Liver (tissue), 9 donors: ENCODE results near the gene SPIN1. TPM values are rescaled to one million over a fixed set of nuclear protein-coding genes. Genes with fewer than 3 reads are reported as not detected.

Source experiments
- DNase-seq: peaks from one replicate; pipeline ENCODE4 v3.0.0-alpha.2; 2017; ENCODE audit warnings: low spot score
- H3K27ac ChIP-seq, 2 donors: one replicate each; pipeline ENCODE4 v1.7.0; 2013; ENCODE audit warnings: inconsistent platforms in 2 of 2, low read length in 2 of 2, control low read depth in 1 of 2, low read depth in 1 of 2, mild to moderate bottlenecking in 1 of 2
- H3K27me3 ChIP-seq, 4 donors: one replicate each; pipeline versions ENCODE4 v1.6.1 to v1.7.0; 2013; ENCODE audit warnings: low read length in 3 of 4, inconsistent platforms in 1 of 4, mild to moderate bottlenecking in 1 of 4, moderate library complexity in 1 of 4; ENCODE audit not compliant: control insufficient read depth in 4 of 4, insufficient read depth in 4 of 4
- H3K36me3 ChIP-seq, 4 donors: one replicate each; pipeline versions ENCODE4 v1.6.1 to v1.7.0; 2013; ENCODE audit warnings: low read length in 3 of 4, mild to moderate bottlenecking in 3 of 4, low read depth in 1 of 4, moderate library complexity in 1 of 4; ENCODE audit not compliant: control insufficient read depth in 4 of 4, insufficient read depth in 3 of 4
- H3K4me1 ChIP-seq, 4 donors: one replicate each; pipeline versions ENCODE4 v1.6.1 to v1.7.0; 2013; ENCODE audit warnings: low read length in 3 of 4, mild to moderate bottlenecking in 3 of 4, moderate library complexity in 1 of 4; ENCODE audit not compliant: control insufficient read depth in 4 of 4, insufficient read depth in 4 of 4
- H3K4me3 ChIP-seq, 3 donors: one replicate each; pipeline versions ENCODE4 v1.6.1 to v1.7.0; 2013; ENCODE audit warnings: low read length in 3 of 3, control low read depth in 1 of 3, low read depth in 1 of 3, mild to moderate bottlenecking in 1 of 3
- H3K9ac ChIP-seq, 2 donors: one replicate each; pipeline ENCODE4 v1.7.0; 2013; ENCODE audit warnings: low read length in 2 of 2, mild to moderate bottlenecking in 2 of 2, moderate library complexity in 2 of 2, control low read depth in 1 of 2, low read depth in 1 of 2
- H3K9me3 ChIP-seq, 4 donors: one replicate each; pipeline versions ENCODE4 v1.6.1 to v1.7.0; 2013; ENCODE audit warnings: low read length in 3 of 4; ENCODE audit not compliant: control insufficient read depth in 4 of 4
- EGR1 ChIP-seq, 2 donors: IDR thresholded peaks; 2 replicates each; pipeline ENCODE4 v1.6.1; 2016 to 2018; ENCODE audit warnings: antibody characterized with exemption in 2 of 2, low read depth in 2 of 2
- FOXA1 ChIP-seq: IDR thresholded peaks from 2 replicates; pipeline ENCODE4 v1.6.1; 2016; ENCODE audit warnings: antibody characterized with exemption
- FOXA2 ChIP-seq: IDR thresholded peaks from 2 replicates; pipeline ENCODE4 v1.6.1; 2016; ENCODE audit warnings: antibody characterized with exemption
- GABPA ChIP-seq, 2 donors: IDR thresholded peaks in 1 of 2; conservative IDR thresholded peaks in 1 of 2; 2 replicates each; pipeline ENCODE4 v1.6.1; 2016; ENCODE audit warnings: antibody characterized with exemption in 2 of 2, mild to moderate bottlenecking in 1 of 2, moderate library complexity in 1 of 2
- HNF4A ChIP-seq, 2 donors: conservative IDR thresholded peaks; 2 replicates each; pipeline ENCODE4 v1.6.1; 2016; ENCODE audit warnings: antibody characterized with exemption in 2 of 2, mild to moderate bottlenecking in 2 of 2
- HNF4G ChIP-seq: IDR thresholded peaks from 2 replicates; pipeline ENCODE4 v1.6.1; 2016; ENCODE audit warnings: antibody characterized with exemption
- JUND ChIP-seq, 2 donors: IDR thresholded peaks; 2 replicates each; pipeline ENCODE4 v1.6.1; 2016; ENCODE audit warnings: antibody characterized with exemption in 2 of 2
- NR2F2 ChIP-seq: IDR thresholded peaks from 2 replicates; pipeline ENCODE4 v1.6.1; 2016; ENCODE audit warnings: antibody characterized with exemption
- RAD21 ChIP-seq, 2 donors: IDR thresholded peaks; 2 replicates each; pipeline ENCODE4 v1.6.1; 2016; ENCODE audit warnings: antibody characterized with exemption in 2 of 2, mild to moderate bottlenecking in 2 of 2
- RXRA ChIP-seq, 2 donors: IDR thresholded peaks; 2 replicates each; pipeline ENCODE4 v1.6.1; 2017 to 2018; ENCODE audit warnings: antibody characterized with exemption in 2 of 2, mild to moderate bottlenecking in 1 of 2
- SP1 ChIP-seq: IDR thresholded peaks from 2 replicates; pipeline ENCODE4 v1.6.1; 2018; ENCODE audit warnings: antibody characterized with exemption, mild to moderate bottlenecking
- TAF1 ChIP-seq: conservative IDR thresholded peaks from 2 replicates; pipeline ENCODE4 v1.6.1; 2016; ENCODE audit warnings: antibody characterized with exemption, mild to moderate bottlenecking
- YY1 ChIP-seq: IDR thresholded peaks from 2 replicates; pipeline ENCODE4 v1.6.1; 2016; ENCODE audit warnings: antibody characterized with exemption, mild to moderate bottlenecking
- WGBS: extraction: QIAGEN DNeasy Blood & Tissue Kit; methylation state at CpG from one replicate; pipeline ENCODE4 v1.1.7; 2013; 5-methylcytosine and 5-hydroxymethylcytosine counted together
- polyA plus RNA-seq, 2 donors: library from polyadenylated mRNA; stranded (reverse) in 1 of 2; unstranded in 1 of 2; fragments of 200-250 nt in 1 of 2; fragments of >200 nt in 1 of 2; fragmentation: Nextera tagmentation in 1 of 2; extraction: Ambion mirVana in 1 of 2; gene quantifications; one replicate each; pipeline versions ENCODE4 v1.2.1 to v1.2.3, GENCODE V29; 2013 to 2015
- total RNA-seq, 2 donors: library from RNA; depleted of rRNA; stranded (reverse); fragments of >200 nt; gene quantifications; one replicate each; pipeline ENCODE4 v1.2.3, GENCODE V29; 2014
- TF ChIP-seq, protein P1 (sequence below): fragments of 150-350 bp; IDR thresholded peaks from 2 replicates; pipeline ENCODE4 v1.5.1; 2017; ENCODE audit warnings: improper control_type of control experiment, low read depth, low read length; ENCODE audit not compliant: missing input control
- TF ChIP-seq, protein P2 (sequence below): IDR thresholded peaks from 2 replicates; pipeline ENCODE4 v1.6.1; 2016; ENCODE audit warnings: antibody characterized with exemption, mild to moderate bottlenecking
- TF ChIP-seq, protein P3 (sequence below): IDR thresholded peaks from 2 replicates; pipeline ENCODE4 v1.6.1; 2016; ENCODE audit warnings: antibody characterized with exemption
- TF ChIP-seq, protein P4 (sequence below): IDR thresholded peaks from 2 replicates; pipeline ENCODE4 v1.6.1; 2016; ENCODE audit warnings: antibody characterized with exemption
- TF ChIP-seq, protein P5 (sequence below): IDR thresholded peaks from 2 replicates; pipeline ENCODE4 v1.6.1; 2016; ENCODE audit warnings: antibody characterized with exemption
- donor health status: healthy.
- donor health status: healthy.
- donor health status: healthy.
- donor health status: healthy.
- donor health status: healthy.

SPIN1 gene
- total and polyA plus RNA-seq, 4 donors: 9.0 to 30.3 (median 18.6) TPM

DNA sequence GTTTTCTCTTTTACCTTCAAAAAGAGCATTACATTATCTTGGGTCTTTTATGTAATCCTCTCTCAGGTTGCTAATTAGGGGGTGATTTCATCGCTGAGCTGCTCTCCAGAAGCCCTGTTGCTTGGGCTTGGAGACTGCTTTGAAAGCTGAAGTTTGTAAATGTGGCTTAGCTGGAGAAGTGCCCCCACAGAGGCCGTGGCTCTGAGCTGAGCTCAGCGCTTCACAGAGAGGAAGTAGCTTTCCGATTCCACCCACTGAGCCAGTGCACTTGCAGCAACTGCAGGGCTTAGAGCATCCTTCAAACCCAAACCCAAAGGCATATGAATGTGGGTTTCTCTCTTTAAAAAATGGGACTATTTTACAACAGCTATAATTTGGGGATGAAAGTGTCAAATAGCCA lies 133.1 kb downstream of the SPIN1 start:
- WGBS: 54% methylated on average over 4 of the region's 4 CpGs
- Histone ChIP-seq H3K9ac (no peak overlapping the region), H3K27ac (no peak overlapping the region), H3K9me3 (no peaks in the 10 kb centered on the region), H3K36me3 (no peaks in the 10 kb centered on the region), H3K27me3 (no peaks in the 10 kb centered on the region), H3K4me1 (no peaks in the 10 kb centered on the region), H3K4me3 (no peak overlapping the region)
- TF ChIP-seq YY1 (no peak), SP1 (no peak), FOXA1 (no peak), TAF1 (no peak), FOXA2 (no peak), NR2F2 (no peak), GABPA (IDR thresholded peaks at IDR 0.05 in 1 of 2, conservative IDR thresholded peaks at IDR 0.05 in 1 of 2) (no peak), HNF4G (no peak), JUND (IDR thresholded peaks at IDR 0.05) (no peak), EGR1 (IDR thresholded peaks at IDR 0.05; ENCODE audit: low read depth in 2 of 2) (no peak), RXRA (IDR thresholded peaks at IDR 0.05) (no peak), HNF4A (conservative IDR thresholded peaks at IDR 0.05) (no peak), RAD21 (IDR thresholded peaks at IDR 0.05) (no peak)
- TF ChIP-seq, protein P1, sequence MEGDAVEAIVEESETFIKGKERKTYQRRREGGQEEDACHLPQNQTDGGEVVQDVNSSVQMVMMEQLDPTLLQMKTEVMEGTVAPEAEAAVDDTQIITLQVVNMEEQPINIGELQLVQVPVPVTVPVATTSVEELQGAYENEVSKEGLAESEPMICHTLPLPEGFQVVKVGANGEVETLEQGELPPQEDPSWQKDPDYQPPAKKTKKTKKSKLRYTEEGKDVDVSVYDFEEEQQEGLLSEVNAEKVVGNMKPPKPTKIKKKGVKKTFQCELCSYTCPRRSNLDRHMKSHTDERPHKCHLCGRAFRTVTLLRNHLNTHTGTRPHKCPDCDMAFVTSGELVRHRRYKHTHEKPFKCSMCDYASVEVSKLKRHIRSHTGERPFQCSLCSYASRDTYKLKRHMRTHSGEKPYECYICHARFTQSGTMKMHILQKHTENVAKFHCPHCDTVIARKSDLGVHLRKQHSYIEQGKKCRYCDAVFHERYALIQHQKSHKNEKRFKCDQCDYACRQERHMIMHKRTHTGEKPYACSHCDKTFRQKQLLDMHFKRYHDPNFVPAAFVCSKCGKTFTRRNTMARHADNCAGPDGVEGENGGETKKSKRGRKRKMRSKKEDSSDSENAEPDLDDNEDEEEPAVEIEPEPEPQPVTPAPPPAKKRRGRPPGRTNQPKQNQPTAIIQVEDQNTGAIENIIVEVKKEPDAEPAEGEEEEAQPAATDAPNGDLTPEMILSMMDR: no peak
- TF ChIP-seq, protein P2, sequence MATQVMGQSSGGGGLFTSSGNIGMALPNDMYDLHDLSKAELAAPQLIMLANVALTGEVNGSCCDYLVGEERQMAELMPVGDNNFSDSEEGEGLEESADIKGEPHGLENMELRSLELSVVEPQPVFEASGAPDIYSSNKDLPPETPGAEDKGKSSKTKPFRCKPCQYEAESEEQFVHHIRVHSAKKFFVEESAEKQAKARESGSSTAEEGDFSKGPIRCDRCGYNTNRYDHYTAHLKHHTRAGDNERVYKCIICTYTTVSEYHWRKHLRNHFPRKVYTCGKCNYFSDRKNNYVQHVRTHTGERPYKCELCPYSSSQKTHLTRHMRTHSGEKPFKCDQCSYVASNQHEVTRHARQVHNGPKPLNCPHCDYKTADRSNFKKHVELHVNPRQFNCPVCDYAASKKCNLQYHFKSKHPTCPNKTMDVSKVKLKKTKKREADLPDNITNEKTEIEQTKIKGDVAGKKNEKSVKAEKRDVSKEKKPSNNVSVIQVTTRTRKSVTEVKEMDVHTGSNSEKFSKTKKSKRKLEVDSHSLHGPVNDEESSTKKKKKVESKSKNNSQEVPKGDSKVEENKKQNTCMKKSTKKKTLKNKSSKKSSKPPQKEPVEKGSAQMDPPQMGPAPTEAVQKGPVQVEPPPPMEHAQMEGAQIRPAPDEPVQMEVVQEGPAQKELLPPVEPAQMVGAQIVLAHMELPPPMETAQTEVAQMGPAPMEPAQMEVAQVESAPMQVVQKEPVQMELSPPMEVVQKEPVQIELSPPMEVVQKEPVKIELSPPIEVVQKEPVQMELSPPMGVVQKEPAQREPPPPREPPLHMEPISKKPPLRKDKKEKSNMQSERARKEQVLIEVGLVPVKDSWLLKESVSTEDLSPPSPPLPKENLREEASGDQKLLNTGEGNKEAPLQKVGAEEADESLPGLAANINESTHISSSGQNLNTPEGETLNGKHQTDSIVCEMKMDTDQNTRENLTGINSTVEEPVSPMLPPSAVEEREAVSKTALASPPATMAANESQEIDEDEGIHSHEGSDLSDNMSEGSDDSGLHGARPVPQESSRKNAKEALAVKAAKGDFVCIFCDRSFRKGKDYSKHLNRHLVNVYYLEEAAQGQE: no peak
- TF ChIP-seq, protein P3, sequence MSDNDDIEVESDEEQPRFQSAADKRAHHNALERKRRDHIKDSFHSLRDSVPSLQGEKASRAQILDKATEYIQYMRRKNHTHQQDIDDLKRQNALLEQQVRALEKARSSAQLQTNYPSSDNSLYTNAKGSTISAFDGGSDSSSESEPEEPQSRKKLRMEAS: no peak
- TF ChIP-seq, protein P4, sequence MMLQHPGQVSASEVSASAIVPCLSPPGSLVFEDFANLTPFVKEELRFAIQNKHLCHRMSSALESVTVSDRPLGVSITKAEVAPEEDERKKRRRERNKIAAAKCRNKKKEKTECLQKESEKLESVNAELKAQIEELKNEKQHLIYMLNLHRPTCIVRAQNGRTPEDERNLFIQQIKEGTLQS: no peak
- TF ChIP-seq, protein P5, sequence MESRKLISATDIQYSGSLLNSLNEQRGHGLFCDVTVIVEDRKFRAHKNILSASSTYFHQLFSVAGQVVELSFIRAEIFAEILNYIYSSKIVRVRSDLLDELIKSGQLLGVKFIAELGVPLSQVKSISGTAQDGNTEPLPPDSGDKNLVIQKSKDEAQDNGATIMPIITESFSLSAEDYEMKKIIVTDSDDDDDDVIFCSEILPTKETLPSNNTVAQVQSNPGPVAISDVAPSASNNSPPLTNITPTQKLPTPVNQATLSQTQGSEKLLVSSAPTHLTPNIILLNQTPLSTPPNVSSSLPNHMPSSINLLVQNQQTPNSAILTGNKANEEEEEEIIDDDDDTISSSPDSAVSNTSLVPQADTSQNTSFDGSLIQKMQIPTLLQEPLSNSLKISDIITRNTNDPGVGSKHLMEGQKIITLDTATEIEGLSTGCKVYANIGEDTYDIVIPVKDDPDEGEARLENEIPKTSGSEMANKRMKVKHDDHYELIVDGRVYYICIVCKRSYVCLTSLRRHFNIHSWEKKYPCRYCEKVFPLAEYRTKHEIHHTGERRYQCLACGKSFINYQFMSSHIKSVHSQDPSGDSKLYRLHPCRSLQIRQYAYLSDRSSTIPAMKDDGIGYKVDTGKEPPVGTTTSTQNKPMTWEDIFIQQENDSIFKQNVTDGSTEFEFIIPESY: no peak
- no peak for DNase-seq
